HG02840 (cell line): ENCODE data around the gene NRK.
"Not testable (repeated sequence)": the region's sequence is repeated elsewhere in the genome, so short reads cannot be mapped to it uniquely, and the experiment has no call there.

Experiments
- ATAC-seq: cut with Tn5 transposase; IDR thresholded peaks from one replicate; pipeline ENCODE4 v1.9.1; 2021; ENCODE audit warnings: mild to moderate bottlenecking, moderate library complexity, moderate number of reproducible peaks; ENCODE audit not compliant: unreplicated experiment, low FRiP score

Gene NRK

GRCh38 chrX:105882581-105883275 is 60.4 kb downstream of the NRK start:
- no peak for ATAC-seq

- no peak for ATAC-seq
Observed at GRCh38 chrX:105894721-105895120, 72.4 kb downstream of the NRK start.

GRCh38 chrX:105909576-105909975 is 87.2 kb downstream of the NRK start:
- no peak for ATAC-seq

- no peak for ATAC-seq
Observed at GRCh38 chrX:105910563-105911105, 88.3 kb downstream of the NRK start.

GRCh38 chrX:105945266-105945665 is 122.9 kb downstream of the NRK start:
- ATAC-seq: no peak

- no peak for ATAC-seq
Observed at GRCh38 chrX:105969487-105969886, 147.1 kb downstream of the NRK start.

GRCh38 chrX:105972690-105973386 is 150.5 kb downstream of the NRK start:
- ATAC-seq: no peak

GRCh38 chrX:105973387-105973739 is 151.0 kb downstream of the NRK start:
- ATAC-seq: no peak

- ATAC-seq: no peak
Observed at GRCh38 chrX:105975382-105975781, 153.0 kb downstream of the NRK start.

- ATAC-seq: no peak
Observed at GRCh38 chrX:105981772-105982485, 159.6 kb downstream of the NRK start.

- not testable (repeated sequence) for ATAC-seq
Observed at GRCh38 chrX:105988487-105988886, 166.1 kb downstream of the NRK start.

- ATAC-seq: no peak
Observed at GRCh38 chrX:105999294-105999693, 177.0 kb downstream of the NRK start.

- ATAC-seq: no peak
Observed at GRCh38 chrX:106000203-106000602, 177.9 kb downstream of the NRK start.

GRCh38 chrX:106000609-106001008 is 178.3 kb downstream of the NRK start:
- not testable (repeated sequence) for ATAC-seq

GRCh38 chrX:106005684-106006083 is 183.3 kb downstream of the NRK start:
- no peak for ATAC-seq

- no peak for ATAC-seq
Observed at GRCh38 chrX:106007815-106008214, 185.5 kb downstream of the NRK start.
